HG02981 (cell line): Measurements from ENCODE around the gene ERG.

Experiments used
- ATAC-seq: cut with Tn5 transposase; IDR thresholded peaks from one replicate; pipeline ENCODE4 v1.9.1; 2021; ENCODE audit warnings: mild to moderate bottlenecking, moderate library complexity; ENCODE audit not compliant: unreplicated experiment

Gene ERG

DNA sequence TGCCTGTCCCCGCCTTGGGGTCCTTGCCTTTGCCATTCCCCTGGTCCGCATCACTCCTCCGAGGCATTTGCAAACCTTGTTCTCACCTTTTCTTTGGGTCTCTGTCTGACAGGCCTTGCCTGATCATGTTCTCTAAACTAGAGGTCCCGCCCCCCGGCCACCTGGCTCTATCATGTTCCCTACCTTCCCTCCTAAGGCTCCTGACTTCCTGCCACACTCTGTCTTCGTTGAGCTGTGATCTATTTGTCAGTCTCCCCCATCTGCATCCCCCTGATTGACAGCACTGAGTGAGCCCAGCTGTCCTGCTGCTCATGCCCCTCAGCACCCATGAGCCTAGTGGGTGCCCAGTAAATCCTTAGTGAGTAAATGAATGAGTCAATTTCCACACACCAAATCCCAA is 22.8 kb downstream of the ERG start:
- no peak for ATAC-seq

DNA sequence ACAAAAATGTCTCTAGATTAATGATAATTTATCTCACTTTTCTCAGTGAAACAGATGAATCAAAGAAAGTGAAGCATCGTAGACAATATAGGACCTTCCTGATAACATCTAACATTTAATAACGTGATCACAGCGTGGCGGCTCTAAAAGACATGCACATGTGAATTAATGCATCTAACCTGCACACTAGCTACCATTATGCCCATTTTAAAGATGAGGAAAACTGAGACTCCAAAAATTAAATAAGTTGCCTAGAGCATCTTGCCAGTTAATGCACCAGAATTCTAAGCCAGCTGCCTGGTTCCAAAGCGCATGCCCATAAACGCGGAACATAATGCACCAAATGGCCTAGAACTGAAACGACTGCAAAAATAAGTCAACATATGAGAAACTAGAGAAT is 23.5 kb downstream of the ERG start:
- ATAC-seq = no peak

DNA sequence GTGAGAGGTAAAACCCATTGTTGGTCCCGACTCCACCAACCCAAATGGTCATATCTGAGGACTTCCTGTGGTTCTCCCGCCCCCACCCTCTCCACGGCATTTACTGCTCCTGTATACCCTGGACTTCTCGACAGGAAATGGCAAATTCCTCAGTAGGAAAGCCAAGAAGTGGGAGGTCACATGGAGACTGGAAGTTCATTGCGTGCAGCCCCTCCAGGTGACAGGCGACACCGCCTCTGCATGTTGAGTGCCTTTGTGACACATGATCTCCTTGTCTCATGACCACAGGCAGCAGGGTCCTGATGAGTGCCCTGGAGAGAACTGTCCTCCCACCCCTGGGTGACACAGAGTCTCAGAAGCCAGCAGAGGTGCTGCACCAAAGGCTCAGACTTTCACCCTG is 24.2 kb downstream of the ERG start:
- no peak for ATAC-seq

GRCh38 chr21:38472412-38473108 is 25.7 kb downstream of the ERG start:
- no peak for ATAC-seq

DNA sequence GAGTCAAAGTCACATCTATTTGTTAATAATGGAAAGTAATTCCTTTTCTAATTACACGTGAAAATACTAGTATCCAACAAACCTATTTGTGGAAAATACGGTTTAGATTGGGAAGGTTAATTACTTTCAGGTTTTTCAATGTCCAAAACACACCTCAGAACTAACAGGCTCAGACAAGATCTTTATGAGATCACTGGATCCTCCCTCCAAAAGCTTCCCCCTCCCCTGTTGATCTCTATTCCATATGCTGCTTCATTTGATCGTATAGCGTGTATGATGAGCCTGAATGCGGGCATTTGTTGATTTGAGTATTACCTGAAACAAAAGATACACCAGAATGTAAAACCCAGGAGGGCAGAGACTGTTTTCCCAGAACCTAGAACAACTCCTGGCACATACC is 26.5 kb downstream of the ERG start:
- no peak for ATAC-seq

DNA sequence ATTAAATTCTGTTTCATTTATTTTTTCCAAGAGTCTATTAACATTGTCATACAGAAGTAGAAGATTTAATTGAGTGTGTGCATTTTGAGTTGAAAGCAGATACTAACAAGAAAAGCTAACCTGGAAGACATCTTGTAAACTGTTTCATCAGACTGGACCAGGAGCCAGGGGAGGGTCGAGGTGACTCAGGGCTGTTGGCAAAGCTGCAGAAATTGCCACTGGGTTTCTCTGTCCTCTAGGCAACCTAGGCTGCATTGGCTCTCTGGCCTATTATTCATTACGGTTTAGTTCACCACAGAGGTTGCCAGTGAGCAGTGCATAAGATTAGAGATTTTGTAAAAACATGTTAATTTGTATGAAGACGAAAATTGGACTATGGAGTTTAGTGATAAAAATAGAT is 27.5 kb downstream of the ERG start:
- no peak for ATAC-seq

GRCh38 chr21:38469642-38470041 is 28.6 kb downstream of the ERG start:
- ATAC-seq = no peak

- ATAC-seq = no peak
Observed at GRCh38 chr21:38468989-38469388, 29.3 kb downstream of the ERG start.

DNA sequence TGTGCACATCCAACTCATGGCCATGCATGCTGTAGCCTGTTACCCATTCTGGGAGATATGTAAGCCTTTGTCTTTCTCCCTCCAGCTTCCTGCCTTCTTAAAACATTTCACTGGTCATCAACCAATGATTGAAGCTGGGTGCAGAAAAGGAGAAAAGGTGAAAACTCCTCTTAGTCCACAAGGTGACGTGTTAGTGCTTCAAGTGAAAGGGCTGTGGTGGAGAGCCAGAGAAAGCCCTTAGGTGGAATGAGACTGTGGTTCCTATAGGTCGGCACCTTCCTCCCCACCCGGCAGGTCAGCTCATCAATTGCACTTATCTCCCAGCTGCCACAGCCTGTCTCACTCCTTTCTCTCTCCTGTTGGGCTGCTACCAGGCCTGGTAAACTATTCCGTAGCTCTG is 30.4 kb downstream of the ERG start:
- no peak for ATAC-seq

GRCh38 chr21:38467374-38467773 is 30.9 kb downstream of the ERG start:
- no peak for ATAC-seq

DNA sequence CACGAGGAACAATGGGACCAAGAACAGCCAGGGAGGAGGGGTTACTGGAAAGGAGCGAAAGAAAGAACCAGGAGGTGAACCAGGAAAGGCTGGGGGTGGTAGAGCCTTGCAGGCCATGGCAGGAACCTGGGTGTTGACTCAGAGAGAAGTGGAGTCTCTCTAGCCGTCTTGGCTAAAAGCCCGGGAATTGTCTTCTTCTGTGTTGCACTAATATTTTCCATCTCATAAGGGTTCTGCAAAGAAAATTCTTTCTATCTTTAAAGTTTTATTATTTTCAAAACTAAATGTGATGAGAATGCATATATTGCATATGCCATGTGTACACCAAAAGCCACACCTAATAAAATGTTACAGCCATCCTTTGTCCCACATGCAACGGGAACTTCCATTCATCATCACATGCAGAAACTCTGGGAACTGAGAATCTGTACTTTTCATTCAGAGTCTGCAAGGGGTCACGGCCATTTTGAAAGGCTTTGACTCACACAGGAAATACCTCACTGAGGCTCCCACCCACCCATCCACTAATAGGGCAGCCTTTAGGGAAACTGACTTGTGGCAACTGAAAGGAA is 38.0 kb downstream of the ERG start:
- ATAC-seq = no peak

- ATAC-seq = no peak
Observed at GRCh38 chr21:38459490-38459889, 38.8 kb downstream of the ERG start.

DNA sequence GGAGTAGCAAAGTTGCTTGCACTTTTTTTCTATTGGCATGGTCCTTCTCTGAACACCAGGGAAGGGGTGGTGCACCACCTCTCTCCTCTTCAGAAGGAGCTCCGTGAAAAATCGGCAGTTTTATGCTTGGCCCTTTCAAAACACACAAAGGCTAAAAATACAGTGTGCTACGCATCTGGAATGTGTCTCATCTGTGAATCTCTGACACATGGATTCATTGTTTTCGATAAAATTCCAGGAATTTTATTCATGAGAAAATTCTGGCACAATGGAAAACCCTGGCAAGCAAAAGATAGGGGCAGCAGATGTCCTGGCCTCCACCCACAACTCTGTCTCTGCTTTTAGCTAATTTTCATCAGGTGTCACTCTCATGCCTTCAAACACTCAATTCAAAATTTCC is 42.9 kb downstream of the ERG start:
- ATAC-seq = no peak

DNA sequence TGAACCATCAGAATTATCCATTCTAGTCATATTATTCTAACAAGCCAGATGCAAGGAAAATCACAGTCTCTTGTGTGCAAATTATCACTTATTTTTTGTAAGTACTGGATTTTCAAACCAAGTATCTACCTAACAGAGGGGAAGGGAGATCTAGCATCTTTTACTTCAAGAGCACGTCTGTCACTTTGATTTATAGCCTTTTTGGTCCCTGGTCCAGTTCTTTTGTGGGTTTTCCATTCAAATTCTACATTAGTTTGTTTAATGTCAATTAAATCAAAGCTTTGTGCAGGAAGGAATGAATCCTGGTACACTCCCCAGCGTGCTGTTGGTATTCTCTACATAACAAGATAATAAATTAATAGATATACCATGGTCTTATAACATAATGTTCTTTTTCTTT is 43.6 kb downstream of the ERG start:
- ATAC-seq = no peak

DNA sequence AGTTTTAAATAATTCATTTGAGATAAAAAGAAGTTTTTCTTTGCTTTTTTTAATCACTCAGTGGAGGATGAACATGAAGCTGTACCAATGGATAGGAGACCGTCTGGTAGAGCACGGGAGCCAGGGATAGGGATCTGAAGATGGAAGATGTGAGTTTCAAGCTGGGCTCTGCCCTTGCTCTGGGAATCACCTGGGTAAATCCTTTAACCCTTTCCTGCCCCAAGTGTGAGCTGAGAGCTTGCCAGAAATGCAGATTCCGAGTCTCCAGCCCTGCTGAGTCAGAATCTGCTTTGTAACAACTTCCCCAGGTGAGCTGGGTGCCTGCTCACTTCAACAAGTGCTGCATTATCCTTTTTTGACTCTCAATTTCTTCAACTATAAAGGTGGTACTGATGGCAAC is 44.1 kb downstream of the ERG start:
- ATAC-seq = no peak

GRCh38 chr21:38448671-38449385 is 49.4 kb downstream of the ERG start:
- no peak for ATAC-seq

DNA sequence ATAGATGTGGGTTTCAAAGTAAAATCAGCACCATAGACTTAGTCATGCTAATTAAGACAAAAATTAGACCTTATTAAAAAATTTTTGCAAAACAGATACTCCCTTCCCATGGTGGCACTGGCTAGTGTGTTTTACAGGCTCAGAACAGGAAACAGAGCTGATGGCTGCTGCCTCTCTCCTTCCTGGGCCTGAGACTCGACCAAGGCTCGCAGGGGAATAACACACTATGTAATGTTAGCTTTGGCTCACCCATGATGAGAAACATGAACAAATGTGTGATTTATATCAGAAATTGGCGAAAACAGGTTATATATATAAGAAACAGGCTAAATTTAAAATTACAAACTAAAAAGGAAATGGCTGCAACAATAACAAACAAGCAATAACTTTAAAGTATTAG is 50.7 kb downstream of the ERG start:
- ATAC-seq = no peak

DNA sequence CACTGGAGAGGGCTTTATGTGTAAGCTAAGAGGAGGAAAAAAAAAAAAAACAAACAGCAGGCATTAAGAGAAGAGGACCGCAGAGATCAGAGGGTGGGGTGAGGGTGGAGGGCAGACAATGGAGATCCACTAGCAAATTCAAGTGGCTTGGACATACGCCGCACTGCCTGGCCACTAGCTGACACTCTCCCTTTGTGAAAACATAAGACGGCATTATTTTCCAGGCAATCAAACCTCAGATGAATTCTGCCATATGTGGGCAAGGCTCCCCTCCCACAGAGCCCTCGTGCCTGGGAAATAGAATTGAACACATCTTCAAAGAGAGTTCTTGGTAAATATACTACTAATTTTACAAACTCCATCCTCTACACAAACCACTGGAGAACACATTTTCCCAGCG is 53.6 kb downstream of the ERG start:
- no peak for ATAC-seq

DNA sequence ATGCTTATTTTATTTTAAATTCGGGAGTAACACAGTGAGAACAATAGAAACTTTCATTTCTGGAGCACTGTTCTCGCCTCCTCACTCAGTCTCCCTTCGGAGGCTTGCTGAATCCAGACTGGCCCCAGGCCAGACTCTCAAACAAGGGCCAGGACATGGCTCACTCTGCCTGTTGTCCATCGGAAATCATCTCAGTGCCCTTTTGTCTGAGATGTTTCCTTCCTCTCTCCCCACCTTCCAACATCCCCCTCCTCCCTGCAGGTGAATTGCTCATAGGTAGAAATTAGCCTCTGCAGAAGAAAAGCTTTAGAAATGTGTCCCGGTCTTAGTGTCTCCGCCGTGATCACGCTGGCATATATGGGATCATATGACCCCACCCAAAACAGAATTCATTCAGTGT is 55.2 kb downstream of the ERG start:
- ATAC-seq = no peak

- no peak for ATAC-seq
Observed at GRCh38 chr21:38441153-38441552, 57.1 kb downstream of the ERG start.

DNA sequence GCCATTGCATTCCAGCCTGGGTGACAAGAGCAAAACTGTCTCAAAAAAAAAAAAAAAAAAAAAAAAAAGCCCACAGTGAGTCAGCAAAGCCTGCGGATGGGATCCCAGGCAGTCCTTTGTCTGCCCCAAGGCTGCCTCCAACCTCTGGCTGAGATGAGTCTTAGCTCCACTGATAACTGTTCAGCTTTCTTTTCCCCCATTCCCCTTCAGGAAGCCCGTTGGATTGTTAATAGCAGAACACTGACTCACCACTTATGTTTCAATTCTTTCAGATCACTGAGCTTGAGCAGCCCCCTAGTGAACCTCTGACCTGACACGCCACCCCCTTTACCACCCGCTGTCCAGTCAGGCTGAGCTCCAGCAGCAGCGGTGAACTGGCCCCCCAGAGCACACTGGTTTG is 57.5 kb downstream of the ERG start:
- no peak for ATAC-seq

GRCh38 chr21:38439957-38440356 is 58.3 kb downstream of the ERG start:
- no peak for ATAC-seq

GRCh38 chr21:38439426-38439825 is 58.9 kb downstream of the ERG start:
- ATAC-seq = no peak
